Measurements from ENCODE around the gene STX8. TPM values are rescaled to one million over a fixed set of nuclear protein-coding genes. Genes with fewer than 3 reads are reported as not detected.
A peak's percentile ranks its signal among the peaks of the same experiment; 100 is the strongest.
"Not testable (repeated sequence)": the region's sequence is repeated elsewhere in the genome, so short reads cannot be mapped to it uniquely, and the experiment has no call there.

The STX8 gene
- total RNA-seq, 1 donor from 2014 or later: 57.8 TPM

DNA sequence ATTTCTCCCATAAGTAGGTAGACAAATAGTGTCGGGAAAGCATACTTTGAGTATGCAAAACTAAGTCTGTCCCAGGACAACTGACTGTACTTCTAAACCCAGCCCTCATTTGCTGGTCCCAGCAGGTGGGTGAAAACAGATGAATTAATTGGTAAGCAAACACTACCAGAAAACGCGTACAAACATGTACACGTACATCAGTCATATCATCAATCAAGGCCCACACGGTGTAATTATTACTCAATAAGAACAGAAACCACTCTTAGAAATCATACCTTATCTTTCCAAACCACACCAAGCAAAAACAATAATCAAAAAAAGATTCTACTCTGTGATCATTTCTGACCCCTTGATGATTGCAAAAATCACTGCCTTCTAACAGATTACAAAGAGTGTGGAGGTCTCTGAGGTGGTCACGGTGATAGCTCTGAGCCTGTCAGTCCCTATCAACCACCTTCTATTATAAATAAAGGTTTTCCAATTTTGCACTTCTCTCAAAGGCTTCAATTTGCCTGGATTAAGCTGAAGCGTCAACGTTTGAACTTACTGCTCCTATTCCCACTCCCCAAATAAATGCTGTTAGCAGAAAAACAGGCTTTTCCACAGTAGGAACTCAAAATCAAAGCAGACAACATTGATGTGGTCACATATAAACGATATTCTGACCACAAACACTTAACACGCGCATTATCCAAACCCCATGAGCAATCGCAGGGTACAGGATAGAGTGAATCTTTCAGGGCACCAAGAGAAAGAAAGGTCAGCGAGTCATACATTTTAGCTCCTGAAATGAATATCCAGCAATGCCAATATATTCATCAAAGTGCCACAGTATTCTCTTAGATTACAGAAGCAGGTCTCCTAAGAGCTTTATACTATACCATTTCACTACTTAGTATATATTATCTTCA is 211.9 kb downstream of the STX8 start:
- no peak for DNase-seq (ENCODE audit: low read depth)
- TF ChIP-seq, protein P1, sequence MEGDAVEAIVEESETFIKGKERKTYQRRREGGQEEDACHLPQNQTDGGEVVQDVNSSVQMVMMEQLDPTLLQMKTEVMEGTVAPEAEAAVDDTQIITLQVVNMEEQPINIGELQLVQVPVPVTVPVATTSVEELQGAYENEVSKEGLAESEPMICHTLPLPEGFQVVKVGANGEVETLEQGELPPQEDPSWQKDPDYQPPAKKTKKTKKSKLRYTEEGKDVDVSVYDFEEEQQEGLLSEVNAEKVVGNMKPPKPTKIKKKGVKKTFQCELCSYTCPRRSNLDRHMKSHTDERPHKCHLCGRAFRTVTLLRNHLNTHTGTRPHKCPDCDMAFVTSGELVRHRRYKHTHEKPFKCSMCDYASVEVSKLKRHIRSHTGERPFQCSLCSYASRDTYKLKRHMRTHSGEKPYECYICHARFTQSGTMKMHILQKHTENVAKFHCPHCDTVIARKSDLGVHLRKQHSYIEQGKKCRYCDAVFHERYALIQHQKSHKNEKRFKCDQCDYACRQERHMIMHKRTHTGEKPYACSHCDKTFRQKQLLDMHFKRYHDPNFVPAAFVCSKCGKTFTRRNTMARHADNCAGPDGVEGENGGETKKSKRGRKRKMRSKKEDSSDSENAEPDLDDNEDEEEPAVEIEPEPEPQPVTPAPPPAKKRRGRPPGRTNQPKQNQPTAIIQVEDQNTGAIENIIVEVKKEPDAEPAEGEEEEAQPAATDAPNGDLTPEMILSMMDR (conservative IDR thresholded peaks at IDR 0.05; ENCODE audit: low read depth, low read length): no peak
- H3K4me3 ChIP-seq (ENCODE audit: low read depth, low read length): no peak overlapping the region

DNA sequence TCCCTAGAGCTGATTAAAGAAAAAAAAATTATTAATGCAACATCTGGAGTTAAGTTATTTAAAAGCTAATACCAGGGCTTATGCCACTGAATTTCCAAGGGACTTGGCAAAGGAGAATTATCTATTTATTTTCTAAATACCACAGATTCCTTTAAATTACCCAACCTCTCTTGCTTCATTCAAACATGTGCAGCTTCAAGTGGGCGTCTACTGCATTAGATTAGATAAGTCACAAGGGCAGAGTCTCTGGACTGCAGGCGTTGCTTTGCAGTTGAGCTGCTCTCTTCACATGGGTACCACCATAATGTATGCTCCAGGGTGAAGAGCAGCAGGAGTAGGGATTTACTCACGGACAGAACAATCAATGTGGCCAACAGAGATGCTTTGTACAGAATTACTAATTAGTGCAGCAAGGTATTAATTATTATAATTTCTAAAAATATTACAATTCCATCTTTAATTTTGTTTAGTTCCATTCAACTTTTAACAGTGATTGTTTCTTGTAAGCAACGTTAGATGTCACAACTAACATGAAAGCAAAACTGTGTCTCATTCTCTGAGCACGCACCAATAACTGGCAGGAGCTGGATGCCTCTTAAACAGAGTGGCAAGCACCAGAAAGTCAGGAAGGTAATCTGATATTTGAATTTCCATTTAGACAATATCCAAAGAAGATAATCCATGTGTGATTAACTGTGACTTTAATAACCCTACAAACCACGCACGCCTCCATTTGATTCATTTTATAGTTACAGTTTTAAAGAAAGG is 214.2 kb downstream of the STX8 start:
- TF ChIP-seq, protein P1 (conservative IDR thresholded peaks at IDR 0.05; ENCODE audit: low read depth, low read length): no peak
- DNase-seq (ENCODE audit: low read depth): peak; percentile 50
- H3K4me3 ChIP-seq (ENCODE audit: low read depth, low read length): peak overlapping the region; percentile 32

DNA sequence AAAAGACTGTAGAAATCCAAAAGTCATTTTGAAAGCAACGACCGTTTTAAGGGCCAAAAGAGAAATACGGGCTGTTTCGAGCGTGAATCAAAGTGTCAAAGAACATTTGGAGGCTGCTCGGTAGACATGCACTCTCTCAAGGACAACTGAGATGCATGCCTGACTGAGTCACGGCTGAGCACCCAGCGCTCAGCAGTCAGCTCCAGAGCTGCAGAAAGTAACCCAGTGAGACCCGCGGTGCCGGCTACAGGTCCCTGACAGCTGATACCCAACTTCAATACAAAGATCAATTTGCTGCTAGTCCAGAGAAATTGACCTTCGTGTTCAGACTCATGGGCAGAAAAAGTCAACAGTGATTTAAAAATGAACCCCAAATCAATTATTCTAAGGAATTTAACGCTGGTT is 214.9 kb downstream of the STX8 start:
- TF ChIP-seq, protein P1 (conservative IDR thresholded peaks at IDR 0.05; ENCODE audit: low read depth, low read length): no peak
- H3K4me3 ChIP-seq (ENCODE audit: low read depth, low read length): peak overlapping the region; percentile 32
- no peak for DNase-seq (ENCODE audit: low read depth)

DNA sequence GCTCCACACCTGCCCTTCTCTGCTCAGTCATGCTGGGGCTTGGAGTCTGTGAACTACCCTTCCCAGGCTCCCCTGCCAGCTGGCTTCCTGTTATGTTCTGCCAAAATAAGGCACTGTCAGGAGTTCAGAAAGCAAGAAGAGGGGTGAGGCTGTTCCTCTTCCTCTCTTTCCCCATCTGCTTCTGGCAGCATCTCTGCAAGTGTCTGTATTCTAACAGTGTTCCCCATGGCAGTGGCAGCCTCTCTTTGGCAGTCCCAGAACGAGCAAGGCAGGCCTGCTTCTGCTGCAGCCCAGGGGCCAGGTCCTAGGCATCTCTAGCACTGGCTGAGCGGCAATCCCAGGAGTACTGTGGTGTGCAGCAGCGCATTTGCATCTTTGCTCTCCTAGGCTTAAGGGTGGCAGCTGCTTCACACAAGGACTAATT is 219.1 kb downstream of the STX8 start:
- DNase-seq (ENCODE audit: low read depth): no peak
- H3K4me3 ChIP-seq (ENCODE audit: low read depth, low read length): no peak overlapping the region
- TF ChIP-seq, protein P1 (conservative IDR thresholded peaks at IDR 0.05; ENCODE audit: low read depth, low read length): no peak

DNA sequence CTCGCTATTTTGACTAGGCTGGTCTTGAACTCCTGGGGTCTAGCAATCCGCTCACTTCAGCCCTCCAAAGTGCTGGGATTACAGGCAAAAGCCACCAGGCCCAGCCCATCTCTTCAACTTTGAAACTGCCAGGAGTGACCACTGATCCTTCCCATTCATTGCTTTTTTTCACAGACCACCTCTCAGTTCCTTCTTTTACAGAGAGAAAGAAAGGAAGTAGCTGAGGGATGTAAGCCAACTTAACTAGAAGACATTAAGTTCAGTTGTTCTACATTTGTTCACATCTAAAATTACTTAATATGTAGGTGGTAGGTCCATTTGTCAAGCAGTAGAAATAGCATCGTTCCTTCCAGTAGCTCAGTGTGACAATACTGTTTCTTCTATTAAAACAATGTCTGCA is 219.8 kb downstream of the STX8 start:
- TF ChIP-seq, protein P1 (conservative IDR thresholded peaks at IDR 0.05; ENCODE audit: low read depth, low read length): no peak
- no peak overlapping the region for H3K4me3 ChIP-seq (ENCODE audit: low read depth, low read length)
- no peak for DNase-seq (ENCODE audit: low read depth)

DNA sequence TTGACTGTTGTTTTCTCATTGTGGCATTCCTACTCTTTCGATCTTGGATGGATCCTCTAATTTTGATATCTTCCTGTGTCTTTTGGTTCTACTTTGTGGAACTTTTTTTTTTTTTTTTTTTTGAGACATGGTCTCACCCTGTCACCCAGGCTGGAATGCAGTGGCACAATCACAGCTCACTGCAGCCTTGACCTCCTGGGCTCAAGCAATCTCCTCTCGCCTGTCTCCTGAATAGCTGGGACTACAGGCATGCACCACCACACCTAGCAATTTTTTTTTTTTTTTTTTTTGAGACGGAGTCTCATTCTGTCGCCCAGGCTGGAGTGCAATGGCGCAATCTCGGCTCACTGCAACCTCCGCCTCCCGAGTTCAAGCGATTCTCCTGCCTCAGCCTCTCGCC is 220.4 kb downstream of the STX8 start:
- H3K4me3 ChIP-seq (ENCODE audit: low read depth, low read length); DNase-seq (ENCODE audit: low read depth): not testable (repeated sequence)

DNA sequence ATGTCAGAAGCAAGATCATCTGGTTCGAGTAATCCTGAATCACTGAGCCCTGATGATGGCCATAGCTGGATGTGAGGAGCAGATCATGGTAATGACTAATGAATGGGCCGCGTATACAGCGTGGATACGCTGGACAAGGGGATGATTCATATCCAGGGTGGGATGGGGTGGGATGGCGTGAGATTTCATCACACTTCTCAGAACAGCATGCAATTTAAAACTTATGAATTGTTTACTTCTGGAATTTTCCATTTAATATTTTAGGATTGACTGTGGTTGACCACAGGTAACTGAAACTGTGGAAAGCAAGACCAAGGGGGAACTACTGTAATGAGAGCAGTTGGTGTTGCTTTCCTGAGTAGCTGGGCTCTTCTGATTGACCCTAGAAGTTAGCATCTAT is 225.5 kb downstream of the STX8 start:
- no peak for DNase-seq (ENCODE audit: low read depth)
- no peak overlapping the region for H3K4me3 ChIP-seq (ENCODE audit: low read depth, low read length)
- TF ChIP-seq, protein P1 (conservative IDR thresholded peaks at IDR 0.05; ENCODE audit: low read depth, low read length): no peak

Measured in epithelial cell of proximal tubule (primary cell).